Fibroblast of lung (primary cell): ENCODE results near the gene SLC27A5.

Experiments used
- EZH2 ChIP-seq: IDR thresholded peaks from 2 replicates; pipeline ENCODE4 v1.5.1; 2012; ENCODE audit warnings: low read length, control low read depth, mild to moderate bottlenecking; ENCODE audit errors: missing control alignments
- TF ChIP-seq, protein P1 (sequence below), 2 donors: IDR thresholded peaks in 1 of 2; conservative IDR thresholded peaks in 1 of 2; 1 replicate in 1 of 2; 2 replicates in 1 of 2; pipeline ENCODE4 v1.5.1; 2011 to 2012; ENCODE audit warnings: low read length in 2 of 2, control low read depth in 1 of 2, inconsistent platforms in 1 of 2, low read depth in 1 of 2, mild to moderate bottlenecking in 1 of 2

GRCh38 chr19:58468216-58468839 is 43.5 kb downstream of the SLC27A5 start:
- TF ChIP-seq, protein P1, sequence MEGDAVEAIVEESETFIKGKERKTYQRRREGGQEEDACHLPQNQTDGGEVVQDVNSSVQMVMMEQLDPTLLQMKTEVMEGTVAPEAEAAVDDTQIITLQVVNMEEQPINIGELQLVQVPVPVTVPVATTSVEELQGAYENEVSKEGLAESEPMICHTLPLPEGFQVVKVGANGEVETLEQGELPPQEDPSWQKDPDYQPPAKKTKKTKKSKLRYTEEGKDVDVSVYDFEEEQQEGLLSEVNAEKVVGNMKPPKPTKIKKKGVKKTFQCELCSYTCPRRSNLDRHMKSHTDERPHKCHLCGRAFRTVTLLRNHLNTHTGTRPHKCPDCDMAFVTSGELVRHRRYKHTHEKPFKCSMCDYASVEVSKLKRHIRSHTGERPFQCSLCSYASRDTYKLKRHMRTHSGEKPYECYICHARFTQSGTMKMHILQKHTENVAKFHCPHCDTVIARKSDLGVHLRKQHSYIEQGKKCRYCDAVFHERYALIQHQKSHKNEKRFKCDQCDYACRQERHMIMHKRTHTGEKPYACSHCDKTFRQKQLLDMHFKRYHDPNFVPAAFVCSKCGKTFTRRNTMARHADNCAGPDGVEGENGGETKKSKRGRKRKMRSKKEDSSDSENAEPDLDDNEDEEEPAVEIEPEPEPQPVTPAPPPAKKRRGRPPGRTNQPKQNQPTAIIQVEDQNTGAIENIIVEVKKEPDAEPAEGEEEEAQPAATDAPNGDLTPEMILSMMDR (conservative IDR thresholded peaks at IDR 0.05 in 1 of 2, IDR thresholded peaks at IDR 0.05 in 1 of 2; ENCODE audit: low read depth in 1 of 2, low read length in 2 of 2), result no peak
- no peak for TF ChIP-seq EZH2
